GM19193 (cell line): Measurements from ENCODE around the gene ALG3.

Source experiments
- POLR2A ChIP-seq: IDR thresholded peaks from 4 replicates; pipeline ENCODE4 v1.6.1; 2011; ENCODE audit not compliant: insufficient read depth, insufficient read length; ENCODE audit errors: extremely low read depth

ALG3 gene

GRCh38 chr3:184262764-184263179 lies 14.0 kb upstream of the ALG3 start:
- no peak for TF ChIP-seq POLR2A

- no peak for TF ChIP-seq POLR2A
Observed at GRCh38 chr3:184261854-184262763, 13.3 kb upstream of the ALG3 start.

GRCh38 chr3:184261270-184261853 lies 12.6 kb upstream of the ALG3 start, which contains the start of gene CAMK2N2:
CAMK2N2 (minus strand) TSS chr3:184261553; CDS start chr3:184261285, 268 bp downstream.
- TF ChIP-seq POLR2A: no peak

GRCh38 chr3:184260724-184261269 lies 12.0 kb upstream of the ALG3 start:
- no peak for TF ChIP-seq POLR2A

GRCh38 chr3:184259878-184260723 lies 11.3 kb upstream of the ALG3 start:
- no peak for TF ChIP-seq POLR2A

- no peak for TF ChIP-seq POLR2A
Observed at GRCh38 chr3:184259396-184259877, 10.7 kb upstream of the ALG3 start.

- no peak for TF ChIP-seq POLR2A
Observed at GRCh38 chr3:184258926-184259325, 10.2 kb upstream of the ALG3 start.

GRCh38 chr3:184257083-184257915 lies 8.5 kb upstream of the ALG3 start:
- TF ChIP-seq POLR2A: no peak

GRCh38 chr3:184255291-184256039 lies 6.7 kb upstream of the ALG3 start:
- no peak for TF ChIP-seq POLR2A

GRCh38 chr3:184250167-184250828 lies 1.5 kb upstream of the ALG3 start:
- TF ChIP-seq POLR2A: no peak

- TF ChIP-seq POLR2A: peak; percentile 57
Observed at GRCh38 chr3:184249412-184250166, 827 bp upstream of the ALG3 start, which contains the start of gene EEF1AKMT4. EEF1AKMT4 (plus strand) TSS chr3:184249672; CDS start chr3:184249695, 23 bp downstream.

- no peak for TF ChIP-seq POLR2A
Observed at GRCh38 chr3:184242297-184242685, 6.5 kb downstream of the ALG3 start.
